ENCODE results near the gene UBR4. TPM values are rescaled to one million over a fixed set of nuclear protein-coding genes. Genes with fewer than 3 reads are reported as not detected.

UBR4 gene
- total RNA-seq, 4 donors from 2014 or later: 214 to 324 (median 272) TPM

DNA sequence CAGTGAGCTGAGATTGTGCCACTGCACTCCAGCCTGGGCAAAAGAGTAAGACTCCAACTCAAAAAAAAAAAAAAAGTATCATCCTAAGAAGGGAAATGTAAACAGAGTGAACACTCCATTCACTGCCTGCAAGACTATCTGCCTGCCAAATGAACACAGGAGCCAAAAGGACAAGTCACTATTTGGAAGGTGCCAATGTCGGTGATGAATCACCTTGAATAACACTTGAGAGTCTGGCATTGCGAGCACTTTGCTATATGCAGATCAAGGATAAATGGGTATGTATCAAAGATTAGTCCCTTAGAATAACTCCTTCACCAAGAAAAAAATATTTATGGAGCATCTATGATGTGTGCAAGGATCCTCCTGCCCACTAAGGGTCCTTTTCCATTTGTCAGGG is 6.6 kb downstream of the UBR4 start:
- H3K4me3 ChIP-seq: no peak overlapping the region
- peaks cover 45% of the 10 kb centered on the region for H3K4me1 ChIP-seq
- H3K27ac ChIP-seq: peak overlapping the region; percentile 41
- H3K9me3 ChIP-seq: no peaks in the 10 kb centered on the region
- TF ChIP-seq, protein P1, sequence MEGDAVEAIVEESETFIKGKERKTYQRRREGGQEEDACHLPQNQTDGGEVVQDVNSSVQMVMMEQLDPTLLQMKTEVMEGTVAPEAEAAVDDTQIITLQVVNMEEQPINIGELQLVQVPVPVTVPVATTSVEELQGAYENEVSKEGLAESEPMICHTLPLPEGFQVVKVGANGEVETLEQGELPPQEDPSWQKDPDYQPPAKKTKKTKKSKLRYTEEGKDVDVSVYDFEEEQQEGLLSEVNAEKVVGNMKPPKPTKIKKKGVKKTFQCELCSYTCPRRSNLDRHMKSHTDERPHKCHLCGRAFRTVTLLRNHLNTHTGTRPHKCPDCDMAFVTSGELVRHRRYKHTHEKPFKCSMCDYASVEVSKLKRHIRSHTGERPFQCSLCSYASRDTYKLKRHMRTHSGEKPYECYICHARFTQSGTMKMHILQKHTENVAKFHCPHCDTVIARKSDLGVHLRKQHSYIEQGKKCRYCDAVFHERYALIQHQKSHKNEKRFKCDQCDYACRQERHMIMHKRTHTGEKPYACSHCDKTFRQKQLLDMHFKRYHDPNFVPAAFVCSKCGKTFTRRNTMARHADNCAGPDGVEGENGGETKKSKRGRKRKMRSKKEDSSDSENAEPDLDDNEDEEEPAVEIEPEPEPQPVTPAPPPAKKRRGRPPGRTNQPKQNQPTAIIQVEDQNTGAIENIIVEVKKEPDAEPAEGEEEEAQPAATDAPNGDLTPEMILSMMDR (IDR thresholded peaks at IDR 0.05): no peak
- TF ChIP-seq POLR2AphosphoS5 (IDR thresholded peaks at IDR 0.05): no peak
- TF ChIP-seq EP300 (IDR thresholded peaks at IDR 0.05): no peak
- no peak for TF ChIP-seq POLR2A (IDR thresholded peaks at IDR 0.05)
- no peak for DNase-seq (ENCODE audit: low spot score in 2 of 2)
- WGBS: 39% methylated on average over 2 of the region's 2 CpGs
- H3K27me3 ChIP-seq: no peaks in the 10 kb centered on the region
- peaks cover 17% of the 10 kb centered on the region for H3K36me3 ChIP-seq

- peaks cover 37% of the 10 kb centered on the region for H3K4me1 ChIP-seq
- no peaks in the 10 kb centered on the region for H3K9me3 ChIP-seq
- H3K36me3 ChIP-seq: peaks cover 27% of the 10 kb centered on the region
- H3K27me3 ChIP-seq: no peaks in the 10 kb centered on the region
- DNase-seq (ENCODE audit: low spot score in 2 of 2): no peak
- 87% methylated on average over 3 of the region's 3 CpGs for WGBS
- TF ChIP-seq EP300 (IDR thresholded peaks at IDR 0.05): no peak
- TF ChIP-seq, protein P1 (IDR thresholded peaks at IDR 0.05): no peak
- TF ChIP-seq POLR2AphosphoS5 (IDR thresholded peaks at IDR 0.05): no peak
- no peak for TF ChIP-seq POLR2A (IDR thresholded peaks at IDR 0.05)
- H3K27ac ChIP-seq: no peak overlapping the region
- H3K4me3 ChIP-seq: no peak overlapping the region
Observed at GRCh38 chr1:19202396-19202795, 7.7 kb downstream of the UBR4 start.

DNA sequence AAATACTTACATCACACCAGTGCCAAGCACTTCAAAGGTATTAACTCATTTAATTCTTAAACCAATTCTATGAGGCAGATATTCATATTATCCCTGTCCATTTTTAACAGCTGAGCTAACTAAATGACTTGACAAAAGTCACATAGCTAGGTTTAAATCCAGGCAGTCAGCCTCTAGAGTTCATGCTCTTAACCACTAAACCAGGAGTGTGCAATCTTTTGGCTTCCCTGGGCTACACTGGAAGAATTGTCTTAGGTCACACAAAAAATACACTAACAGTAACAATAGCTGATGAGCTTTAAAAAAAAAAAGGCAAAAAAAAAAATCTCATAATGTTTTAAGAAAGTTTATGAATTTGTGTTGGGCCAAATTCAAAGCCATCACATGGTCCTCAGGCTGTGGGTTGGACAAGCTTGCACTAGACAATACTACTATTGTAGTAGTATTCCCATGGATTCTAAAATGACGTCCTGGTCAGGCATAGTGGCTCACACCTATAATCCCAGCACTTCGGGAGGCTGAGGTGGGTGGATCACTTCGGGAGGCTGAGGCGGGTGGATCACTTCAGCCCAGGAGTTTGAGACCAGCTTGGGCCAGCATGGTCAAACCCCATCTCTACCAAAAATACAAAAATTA is 10.0 kb downstream of the UBR4 start:
- peaks cover 48% of the 10 kb centered on the region for H3K36me3 ChIP-seq
- no peaks in the 10 kb centered on the region for H3K27me3 ChIP-seq
- H3K4me1 ChIP-seq: peaks cover 24% of the 10 kb centered on the region
- no peak overlapping the region for H3K27ac ChIP-seq
- 81% methylated on average over 4 of the region's 4 CpGs for WGBS
- DNase-seq (ENCODE audit: low spot score in 2 of 2): no peak
- H3K9me3 ChIP-seq: no peaks in the 10 kb centered on the region
- no peak overlapping the region for H3K4me3 ChIP-seq
- TF ChIP-seq EP300 (IDR thresholded peaks at IDR 0.05): no peak
- TF ChIP-seq, protein P1 (IDR thresholded peaks at IDR 0.05): no peak
- TF ChIP-seq POLR2A (IDR thresholded peaks at IDR 0.05): no peak
- no peak for TF ChIP-seq POLR2AphosphoS5 (IDR thresholded peaks at IDR 0.05)

DNA sequence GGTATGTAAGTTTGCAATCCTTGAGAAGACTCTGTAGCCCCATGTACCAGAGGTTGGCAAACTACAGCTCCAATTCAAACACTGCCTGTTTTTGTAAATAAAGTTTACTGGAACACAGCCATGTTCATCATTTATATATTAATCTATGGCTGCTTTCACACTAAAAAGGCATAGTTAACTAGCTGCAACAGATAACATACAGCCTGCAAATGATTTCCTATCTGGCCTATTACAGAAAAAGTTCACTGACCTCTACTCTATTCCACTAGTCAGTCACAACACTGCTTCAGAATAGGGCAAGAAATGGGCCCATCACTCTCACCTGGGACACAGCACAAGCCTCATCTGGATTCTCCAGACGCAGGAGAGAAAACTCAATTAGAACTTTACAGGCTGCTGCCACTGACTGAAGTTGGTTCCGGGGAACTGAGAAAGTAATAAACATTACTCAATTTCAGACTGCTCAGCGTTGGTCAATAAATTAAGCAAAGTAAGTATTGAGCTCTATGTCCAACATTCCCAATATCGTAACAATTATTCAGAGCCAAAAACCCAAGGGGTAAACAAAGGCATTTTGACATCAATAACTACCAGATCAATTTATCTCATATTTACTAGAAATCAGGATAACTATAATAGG is 10.6 kb downstream of the UBR4 start:
- TF ChIP-seq POLR2A (IDR thresholded peaks at IDR 0.05) (no peak), POLR2AphosphoS5 (IDR thresholded peaks at IDR 0.05) (no peak), EP300 (IDR thresholded peaks at IDR 0.05) (no peak)
- TF ChIP-seq, protein P1 (IDR thresholded peaks at IDR 0.05): no peak
- H3K4me3 ChIP-seq: no peak overlapping the region
- H3K36me3 ChIP-seq: peaks cover 55% of the 10 kb centered on the region
- WGBS: 83% methylated on average over 4 of the region's 4 CpGs
- no peaks in the 10 kb centered on the region for H3K27me3 ChIP-seq
- H3K4me1 ChIP-seq: peaks cover 21% of the 10 kb centered on the region
- H3K9me3 ChIP-seq: no peaks in the 10 kb centered on the region
- H3K27ac ChIP-seq: no peak overlapping the region
- DNase-seq (ENCODE audit: low spot score in 2 of 2): no peak

DNA sequence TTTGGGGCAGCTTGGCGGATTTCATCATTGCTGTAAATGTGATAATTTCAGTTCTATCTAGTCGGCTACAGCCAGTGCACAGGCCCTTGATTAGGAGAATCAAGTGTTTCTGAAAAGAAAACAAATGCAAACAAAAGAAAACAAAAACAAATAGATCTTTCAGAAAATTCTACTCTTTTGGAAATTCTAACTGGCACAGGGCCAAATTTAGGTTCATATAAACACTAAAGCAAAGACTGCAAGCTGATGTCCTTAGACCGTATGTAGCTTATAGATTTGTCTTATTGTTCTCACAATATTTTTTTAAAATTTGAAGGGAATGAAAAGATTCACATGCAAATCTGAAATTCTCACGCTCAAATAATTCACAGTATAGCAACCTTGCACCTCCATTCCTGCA is 11.2 kb downstream of the UBR4 start:
- Histone ChIP-seq H3K27ac (no peak overlapping the region), H3K9me3 (no peaks in the 10 kb centered on the region), H3K4me3 (no peak overlapping the region), H3K4me1 (peaks cover 15% of the 10 kb centered on the region), H3K27me3 (no peaks in the 10 kb centered on the region), H3K36me3 (peaks cover 61% of the 10 kb centered on the region)
- WGBS: 90% methylated on average over 4 of the region's 4 CpGs
- no peak for DNase-seq (ENCODE audit: low spot score in 2 of 2)
- TF ChIP-seq POLR2A (IDR thresholded peaks at IDR 0.05): no peak
- no peak for TF ChIP-seq POLR2AphosphoS5 (IDR thresholded peaks at IDR 0.05)
- TF ChIP-seq, protein P1 (IDR thresholded peaks at IDR 0.05): no peak

All from suprapubic skin (tissue), 4 donors.